T-helper 9 cell (primary cell): ENCODE measurements around the gene F3.
"Not testable (repeated sequence)": the region's sequence is repeated elsewhere in the genome, so short reads cannot be mapped to it uniquely, and the experiment has no call there.

ENCODE experiments used
- DNase-seq: peaks from one replicate; pipeline ENCODE4 v3.0.0-alpha.2; 2020
- total RNA-seq, 2 donors: gene quantifications; one replicate each; lab custom pipeline; 2026; lab: John Stamatoyannopoulos, UW

The F3 gene
- total RNA-seq: 0.24 to 0.63 reads per million in 2 donors

DNA sequence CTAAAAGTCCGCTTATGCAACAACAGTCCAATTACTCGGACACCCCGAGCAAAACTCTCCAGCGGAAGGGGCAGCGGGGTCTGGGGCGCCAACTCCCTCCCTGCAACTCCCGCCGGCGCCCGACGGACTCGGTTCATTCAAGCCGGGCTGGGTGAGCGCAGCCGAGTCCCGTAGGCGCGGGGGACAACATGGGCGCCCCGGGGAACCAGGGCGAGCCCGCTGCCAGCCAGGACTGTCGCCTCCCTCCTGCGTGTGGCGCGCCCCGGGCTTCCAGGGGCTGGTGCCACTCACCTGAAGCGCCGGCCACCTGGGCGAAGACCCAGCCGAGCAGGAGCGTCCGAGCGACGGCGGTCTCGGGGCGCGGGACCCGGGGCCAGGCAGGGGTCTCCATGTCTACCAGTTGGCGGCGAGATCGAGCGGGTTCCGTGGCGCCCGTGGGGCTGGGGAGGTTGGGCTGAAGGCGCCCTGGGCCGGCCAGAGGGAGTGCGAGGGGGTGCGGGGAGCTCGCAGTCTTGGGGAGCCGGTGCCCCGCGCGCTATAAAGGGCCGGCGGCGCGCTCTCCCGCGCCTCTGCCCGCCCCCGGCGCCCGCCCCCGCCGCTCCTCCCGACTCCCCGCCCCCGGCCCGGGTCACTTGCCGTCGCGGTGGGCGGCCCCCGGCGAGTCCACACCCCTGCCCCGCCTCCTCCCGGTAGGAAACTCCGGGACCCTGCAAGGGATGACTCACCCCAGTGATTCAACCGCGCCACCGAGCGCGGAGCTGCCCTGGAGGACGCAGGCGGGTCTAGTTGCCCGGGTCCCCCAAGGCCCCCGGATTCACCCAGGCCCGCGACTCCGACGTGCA lies at the start of gene F3:
Gene F3 (minus strand): TSS at position 514 of the 842 bp plus-strand sequence. CDS start 123 bp downstream, at position 391.
- DNase-seq: peak; percentile 22

DNA sequence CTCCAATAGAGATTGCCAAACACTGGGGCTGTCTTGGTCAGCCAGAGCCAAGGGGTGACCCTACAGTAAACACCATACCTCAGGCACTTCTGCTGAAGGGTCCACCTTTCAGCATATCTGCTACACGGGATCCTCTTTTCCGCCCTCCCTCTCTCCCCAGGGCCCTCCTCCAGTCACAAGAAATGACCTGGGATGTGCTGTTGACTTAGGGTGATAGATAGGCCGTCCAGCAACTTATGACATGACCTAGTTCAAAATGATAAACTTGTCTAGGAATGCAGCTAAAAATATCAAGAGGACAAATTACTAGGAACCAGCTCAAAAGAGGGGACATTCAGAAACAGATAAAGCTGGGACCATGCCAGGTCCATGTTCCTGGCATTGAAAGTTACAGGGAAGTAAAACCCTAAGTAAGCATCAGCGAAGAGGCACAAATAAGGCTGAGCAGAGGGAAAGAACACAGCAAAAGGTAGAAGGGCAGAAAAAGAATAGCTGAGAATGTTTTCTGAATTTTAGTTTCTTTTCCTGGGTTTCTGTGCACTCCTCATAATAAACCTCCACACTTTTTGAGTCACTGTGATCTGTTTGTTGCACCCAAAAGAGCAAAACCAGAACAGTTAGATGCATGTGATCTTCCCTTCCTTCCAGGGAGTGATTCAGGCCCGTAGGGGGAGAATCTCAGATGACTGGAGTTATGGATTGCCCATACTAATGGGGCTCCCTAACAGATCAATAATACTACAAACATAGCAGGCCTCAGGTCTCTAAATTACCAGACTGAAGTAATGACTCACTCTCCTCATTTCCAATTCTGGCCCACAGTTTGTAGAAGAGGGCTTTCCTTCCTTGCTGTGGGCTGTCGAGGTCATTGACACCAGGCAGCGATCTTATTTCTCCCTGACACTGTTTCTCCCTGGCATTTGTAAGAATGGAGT lies 48.9 kb upstream of the F3 start:
- no peak for DNase-seq

DNA sequence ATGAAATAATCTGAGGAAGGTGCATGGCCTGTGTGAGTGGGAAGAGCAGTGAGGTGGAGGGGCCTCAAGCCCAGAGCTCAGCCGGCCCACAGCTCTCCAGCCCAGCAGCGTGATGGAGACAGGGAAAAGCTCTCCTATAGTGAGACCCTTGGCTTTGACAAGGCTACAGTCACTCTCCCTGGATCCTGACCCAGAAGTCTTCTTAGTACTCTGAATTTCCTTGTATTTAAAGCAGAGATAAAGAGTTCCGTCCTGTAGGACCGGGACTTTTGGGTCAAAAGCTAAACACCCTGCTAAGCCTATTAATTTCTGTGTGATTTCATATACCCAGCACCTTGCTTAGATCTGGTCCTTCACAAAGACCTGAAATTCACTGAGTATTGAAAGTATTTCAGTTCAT lies 48.2 kb upstream of the F3 start:
- DNase-seq: no peak

DNA sequence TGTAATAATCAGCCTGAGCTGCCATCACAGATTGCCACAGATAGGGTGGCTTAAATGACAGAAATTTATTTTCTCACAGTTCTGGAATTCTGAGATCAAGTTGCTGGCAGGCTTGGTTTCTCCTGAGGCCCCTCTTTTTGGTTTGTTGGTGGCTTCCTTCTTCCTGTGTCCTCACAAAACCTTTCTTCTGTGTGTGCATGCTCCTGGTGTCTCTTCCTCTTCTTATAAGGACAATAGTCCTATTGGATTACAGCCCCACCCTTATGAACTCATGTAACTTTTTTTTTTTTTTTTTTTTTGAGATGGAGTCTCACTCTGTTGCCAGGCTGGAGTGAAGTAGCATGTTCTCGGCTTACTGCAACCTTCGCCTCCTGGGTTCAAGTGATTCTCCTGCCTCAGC lies 41.0 kb upstream of the F3 start:
- DNase-seq: no peak

DNA sequence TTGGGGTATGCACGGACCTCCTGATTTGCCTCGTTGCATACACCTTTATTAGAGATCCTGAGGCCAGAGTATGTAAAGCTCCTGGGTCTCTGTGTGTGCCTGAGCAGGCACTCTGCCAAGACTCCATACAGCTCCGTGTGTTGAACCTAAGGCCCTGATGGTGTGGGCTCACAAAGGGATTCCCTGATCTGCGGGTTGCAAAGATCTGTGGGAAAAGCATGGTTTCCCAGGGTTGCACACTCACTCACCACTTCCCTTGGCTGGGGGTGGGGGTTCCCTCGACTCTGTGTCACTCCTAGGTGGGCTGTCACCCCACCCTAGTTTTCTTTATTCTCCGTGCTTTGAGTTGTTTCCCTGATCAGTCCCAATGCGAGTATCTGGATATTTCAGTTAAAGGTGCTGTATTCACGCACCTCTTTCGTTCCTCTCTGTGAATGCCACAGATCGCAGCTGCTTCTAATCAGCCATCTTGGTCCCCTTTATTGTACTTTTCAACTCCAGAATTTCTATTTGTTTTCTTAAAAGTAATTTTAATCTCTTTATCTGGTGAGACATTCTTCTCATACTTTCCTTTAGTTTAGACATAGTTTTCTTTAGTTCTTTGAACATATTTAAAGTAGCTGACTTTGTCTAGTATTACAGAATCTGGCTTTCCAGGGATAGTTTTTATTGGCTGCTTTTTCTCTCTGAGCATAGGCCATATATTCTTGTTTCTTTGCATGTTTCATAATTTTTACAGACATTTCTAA lies 39.0 kb upstream of the F3 start:
- no peak for DNase-seq

DNA sequence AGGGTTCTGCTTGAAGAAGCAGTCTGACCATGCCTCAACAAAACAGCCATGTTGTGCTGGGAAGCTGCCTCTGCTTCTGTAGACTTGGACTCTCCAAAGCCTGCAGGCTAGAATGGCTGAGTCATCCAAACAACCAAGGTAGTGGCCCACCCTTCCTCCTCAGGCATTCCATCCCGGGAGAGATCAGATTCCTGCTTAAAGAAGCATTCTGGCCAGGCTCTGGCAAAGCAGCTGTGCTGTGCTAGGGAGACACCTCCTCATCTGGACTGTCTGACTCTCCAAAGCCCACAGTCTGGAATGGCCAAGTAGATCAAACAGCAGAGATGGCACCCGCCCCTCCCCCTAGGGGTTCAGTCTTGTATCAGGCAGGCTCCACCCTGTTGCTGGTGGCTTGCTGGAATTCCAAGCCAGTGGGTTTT lies 38.3 kb upstream of the F3 start:
- DNase-seq: no peak

DNA sequence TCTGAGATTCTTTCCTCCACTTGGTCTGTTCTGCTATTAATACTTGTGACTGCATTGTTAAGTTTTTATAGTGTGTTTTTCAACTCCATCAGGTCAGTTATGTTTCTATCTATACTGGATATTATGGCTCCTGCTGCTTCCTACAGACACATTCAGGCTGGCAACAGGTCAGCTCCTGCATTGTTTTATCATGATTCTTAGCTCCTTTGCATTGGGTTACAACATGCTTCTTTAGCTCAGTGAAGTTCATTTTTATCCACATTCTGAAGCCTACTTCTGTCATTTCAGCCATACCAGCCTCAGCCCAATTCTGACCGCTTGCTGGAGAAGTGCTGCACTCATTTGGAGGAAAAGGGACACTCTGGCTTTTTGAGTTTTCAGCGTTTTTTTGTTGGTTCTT lies 37.3 kb upstream of the F3 start:
- DNase-seq: no peak

DNA sequence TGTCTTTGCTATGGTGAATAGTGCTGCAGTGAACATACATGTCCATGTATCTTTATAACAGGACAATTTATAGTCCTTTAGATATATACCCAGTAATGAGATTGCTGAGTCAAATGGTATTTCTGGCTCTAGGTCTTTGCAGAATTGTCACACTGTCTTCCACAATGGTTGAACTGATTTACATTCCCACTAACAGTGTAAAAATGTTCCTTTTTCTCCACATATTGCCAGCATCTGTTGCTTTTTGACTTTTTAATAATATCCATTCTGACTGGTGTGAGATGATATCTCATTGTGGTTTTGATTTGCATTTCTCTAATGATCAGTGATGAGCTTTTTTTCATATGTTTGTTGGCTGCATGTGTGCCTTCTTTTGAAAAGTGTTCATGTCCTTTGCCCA lies 32.4 kb upstream of the F3 start:
- not testable (repeated sequence) for DNase-seq

DNA sequence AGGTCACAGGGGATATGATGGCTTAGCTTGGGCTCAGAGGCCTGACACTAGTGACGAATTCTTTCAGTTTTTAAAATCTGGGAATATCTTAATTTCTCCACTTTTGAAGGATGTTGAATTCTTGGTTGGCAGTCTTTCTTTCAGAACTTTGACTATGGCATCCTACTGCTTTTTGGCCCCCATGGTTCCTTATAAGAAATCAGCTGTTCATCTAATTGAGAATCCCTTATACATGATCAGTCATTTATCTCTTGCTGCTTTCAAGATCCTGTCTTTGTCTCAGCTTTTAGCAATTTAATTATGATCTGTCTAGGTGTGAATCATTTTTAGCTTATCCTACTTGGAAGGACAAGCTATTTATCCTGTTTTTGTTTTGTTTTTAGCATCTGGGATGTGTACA lies 31.2 kb upstream of the F3 start:
- DNase-seq: no peak

DNA sequence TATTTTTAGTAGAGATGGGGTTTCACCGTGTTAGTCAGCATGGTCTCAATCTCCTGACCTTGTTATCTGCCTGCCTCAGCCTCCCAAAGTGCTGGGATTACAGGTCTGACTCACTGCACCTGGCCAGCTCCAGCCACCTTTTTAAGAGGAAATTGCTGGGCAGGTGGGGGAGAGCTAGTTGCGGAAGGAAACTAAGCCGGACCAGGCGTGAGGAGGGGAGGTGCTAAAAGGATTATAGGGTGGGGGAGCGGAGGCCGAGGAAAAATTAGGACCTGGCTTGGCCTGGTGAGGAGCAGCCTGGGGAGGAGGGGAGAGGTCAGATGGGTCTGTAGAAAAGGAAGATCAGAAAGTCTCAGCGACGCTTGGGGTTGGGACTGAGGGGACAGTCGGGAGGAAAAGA lies 29.4 kb upstream of the F3 start:
- DNase-seq: not testable (repeated sequence)

DNA sequence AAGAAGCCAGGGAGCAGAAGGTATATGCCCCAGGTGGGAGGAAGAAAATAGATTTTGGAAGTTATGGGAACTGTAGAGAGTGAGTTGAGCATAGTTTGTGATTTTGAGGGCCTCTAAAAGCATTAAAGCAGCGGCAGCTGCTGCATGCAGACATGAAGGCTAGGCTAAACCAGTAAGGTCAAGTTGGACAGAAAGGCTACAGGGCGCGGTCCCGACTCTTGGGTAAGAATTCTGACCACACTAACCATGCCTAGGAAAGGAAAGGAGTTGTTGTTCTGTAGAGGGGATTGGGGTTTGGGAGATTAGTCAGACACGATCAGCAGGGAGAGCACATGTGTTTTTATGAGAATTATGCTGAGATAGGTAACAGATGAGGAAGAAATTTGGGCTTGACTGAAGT lies 27.2 kb upstream of the F3 start:
- DNase-seq: not testable (repeated sequence)

DNA sequence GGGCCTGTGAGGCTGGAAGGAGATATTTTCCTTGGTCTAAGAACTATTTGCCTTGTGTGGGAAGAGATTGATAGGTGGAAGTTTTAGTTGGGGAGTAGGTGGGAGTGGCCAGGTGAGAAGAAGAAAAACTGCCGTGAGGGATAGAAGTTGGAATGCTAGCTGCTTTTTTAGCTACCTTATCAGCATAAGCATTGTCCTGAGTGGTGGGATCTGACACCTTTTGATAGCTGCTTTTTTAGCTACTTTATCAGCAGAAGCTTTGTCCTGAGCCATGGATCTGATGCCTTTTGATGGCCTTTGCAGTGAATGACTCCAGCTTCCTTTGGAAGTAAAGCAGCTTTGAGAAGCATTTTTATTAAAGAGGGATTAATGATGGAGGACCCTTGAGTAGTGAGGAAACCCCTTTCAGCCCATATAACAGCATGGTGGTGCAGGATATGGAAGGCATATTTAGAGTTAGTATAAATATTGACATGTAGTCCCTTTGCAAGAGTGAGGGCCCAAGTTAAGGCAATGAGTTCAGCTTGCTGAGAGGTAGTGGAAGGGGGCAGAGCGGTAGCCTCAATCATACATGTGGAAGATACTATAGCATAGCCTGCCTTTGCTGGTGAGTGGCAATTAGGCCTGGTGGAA lies 26.5 kb upstream of the F3 start:
- DNase-seq: not testable (repeated sequence)

DNA sequence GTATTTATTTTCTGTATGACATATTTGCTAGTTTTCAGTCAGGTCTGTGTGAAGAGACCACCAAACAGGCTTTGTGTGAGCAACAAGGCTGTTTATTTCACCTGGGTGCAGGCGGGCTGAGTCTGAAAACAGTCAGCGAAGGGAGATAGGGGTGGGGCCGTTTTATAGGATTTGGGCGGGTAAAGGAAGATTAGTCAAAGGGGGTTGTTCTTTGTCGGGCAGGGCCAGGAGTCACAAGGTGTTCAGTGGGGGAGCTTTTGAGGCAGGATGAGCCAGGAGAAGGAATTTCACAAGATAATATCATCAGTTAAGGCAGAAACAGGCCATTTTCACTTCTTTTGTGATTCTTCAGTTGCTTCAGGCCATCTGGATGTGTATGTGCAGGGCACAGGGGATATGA lies 24.9 kb upstream of the F3 start:
- DNase-seq: not testable (repeated sequence)

DNA sequence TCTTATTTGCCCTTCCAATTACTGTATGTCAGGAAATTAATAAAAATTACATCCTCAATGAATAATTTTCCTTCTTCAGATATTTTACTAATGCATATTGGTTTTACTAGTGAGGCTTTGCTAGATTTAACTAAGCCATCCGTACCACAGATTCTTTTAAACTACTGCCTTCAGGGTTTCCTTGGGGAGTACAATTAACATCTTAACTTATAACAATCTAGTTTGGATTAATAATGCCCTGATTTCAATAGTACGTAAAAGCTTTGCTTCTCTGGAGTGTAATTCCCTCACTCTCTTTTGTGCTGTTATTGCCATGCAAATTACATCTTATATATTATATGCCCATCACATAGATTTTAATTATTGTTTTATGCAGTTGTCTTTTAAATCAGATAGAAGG lies 24.3 kb upstream of the F3 start:
- DNase-seq: no peak

DNA sequence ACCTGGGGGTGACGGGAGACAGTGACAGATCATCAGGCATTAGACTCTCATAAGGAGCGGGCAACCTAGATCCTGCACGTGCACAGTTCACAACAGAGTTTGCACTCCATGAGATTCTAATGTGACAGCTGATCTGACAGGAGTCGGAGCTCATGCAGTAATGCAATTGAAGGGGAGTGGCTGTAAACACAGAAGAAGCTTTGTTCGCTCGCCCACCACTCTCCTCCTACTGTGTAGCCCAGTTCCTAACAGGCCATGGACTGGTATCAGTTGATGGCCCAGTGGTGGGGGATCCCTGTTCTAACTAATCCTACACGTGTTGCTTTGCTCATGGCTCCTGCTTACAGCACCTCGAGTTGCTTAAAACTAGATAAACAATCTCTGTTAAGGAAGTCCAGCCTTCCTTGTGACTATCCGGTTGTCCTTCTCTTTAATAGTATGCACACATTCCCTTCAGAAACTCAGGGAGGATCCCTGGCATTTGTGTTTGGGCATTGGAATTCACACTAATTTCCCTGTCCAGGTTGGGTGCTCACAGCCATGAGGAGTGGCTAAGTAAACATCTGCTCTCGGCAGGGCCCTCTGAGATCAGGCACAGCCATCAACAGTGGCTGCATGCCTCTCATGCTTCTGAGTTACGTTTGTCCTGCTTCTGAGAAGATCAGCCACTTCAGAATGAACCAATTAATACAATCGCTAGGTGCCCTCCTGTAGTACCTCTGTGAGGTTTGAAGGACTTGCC lies 21.1 kb upstream of the F3 start:
- no peak for DNase-seq

DNA sequence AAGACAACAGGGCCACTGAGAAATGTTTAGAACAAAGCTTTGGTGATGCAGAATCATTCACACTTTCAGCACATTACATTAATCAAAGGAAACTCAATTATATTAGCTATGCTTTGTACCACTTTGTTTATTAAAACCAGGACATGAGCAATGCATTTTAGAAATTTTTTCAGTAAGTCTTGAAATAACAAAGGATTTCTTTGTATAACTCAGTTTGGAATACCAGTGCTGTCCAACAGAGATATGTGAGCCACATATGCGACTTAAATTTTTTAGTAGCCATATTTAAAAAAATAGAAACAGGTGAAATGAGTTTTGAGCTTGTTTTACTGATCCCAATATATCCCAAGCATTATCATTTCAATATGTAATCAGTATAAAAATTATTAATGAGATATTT lies 18.8 kb upstream of the F3 start:
- no peak for DNase-seq

DNA sequence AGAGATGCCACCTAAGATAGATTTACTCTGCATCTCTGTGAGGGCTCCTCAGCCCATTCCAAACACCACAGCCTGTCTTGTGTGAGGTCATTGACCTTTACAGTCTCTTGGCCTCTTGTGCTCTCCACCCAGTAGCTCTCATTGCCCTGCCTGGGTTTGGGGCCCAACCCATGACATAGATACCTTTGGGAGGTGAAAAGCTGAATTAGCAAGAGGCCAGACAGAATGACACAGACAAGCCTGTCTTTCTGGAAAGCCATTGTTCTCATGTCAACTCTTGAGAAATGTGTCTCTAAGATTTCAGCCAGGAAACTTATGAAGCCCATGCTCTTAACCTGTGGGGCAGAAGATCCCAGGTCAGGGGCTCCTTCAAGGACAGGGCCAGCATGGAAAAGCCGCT lies 18.4 kb upstream of the F3 start:
- DNase-seq: no peak

DNA sequence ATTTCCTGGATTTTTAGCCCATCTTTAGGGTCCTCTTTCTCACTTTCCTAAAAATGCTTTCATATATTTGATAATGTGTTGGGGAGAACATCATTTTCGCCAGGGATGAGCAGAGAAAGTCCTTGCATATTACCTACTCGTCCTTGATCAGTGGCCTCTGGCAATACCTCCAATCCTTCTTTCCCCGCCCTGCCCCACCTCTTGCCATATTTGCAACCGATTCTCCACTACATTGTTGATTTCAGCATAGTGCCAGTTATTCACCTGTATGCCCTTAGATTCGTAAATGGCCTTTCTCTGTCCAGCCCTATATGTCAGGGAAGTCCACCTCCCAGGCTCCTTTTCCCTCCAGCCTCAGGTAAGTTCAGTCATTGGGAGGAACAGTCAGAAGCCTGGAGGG lies 13.5 kb upstream of the F3 start:
- DNase-seq: no peak

DNA sequence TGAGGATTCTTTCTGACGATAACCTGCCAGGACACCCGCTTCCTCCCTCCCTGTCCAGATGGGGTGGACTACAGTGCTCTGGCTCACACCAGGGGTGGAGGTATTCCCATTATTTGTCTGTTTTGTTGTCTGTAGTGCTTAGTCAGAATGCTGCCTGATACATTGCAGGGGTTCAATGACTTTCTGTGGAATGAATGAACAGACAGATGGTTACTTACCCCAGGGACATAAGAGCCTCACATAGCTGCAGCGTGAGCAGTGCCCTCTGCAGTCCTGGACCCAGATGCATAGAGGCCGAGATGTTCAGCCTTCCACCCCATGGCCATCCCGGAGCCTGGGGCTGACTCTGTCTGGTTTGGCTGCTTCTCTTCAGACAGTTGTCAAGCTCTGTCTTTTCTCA lies 13.0 kb upstream of the F3 start:
- DNase-seq: no peak

DNA sequence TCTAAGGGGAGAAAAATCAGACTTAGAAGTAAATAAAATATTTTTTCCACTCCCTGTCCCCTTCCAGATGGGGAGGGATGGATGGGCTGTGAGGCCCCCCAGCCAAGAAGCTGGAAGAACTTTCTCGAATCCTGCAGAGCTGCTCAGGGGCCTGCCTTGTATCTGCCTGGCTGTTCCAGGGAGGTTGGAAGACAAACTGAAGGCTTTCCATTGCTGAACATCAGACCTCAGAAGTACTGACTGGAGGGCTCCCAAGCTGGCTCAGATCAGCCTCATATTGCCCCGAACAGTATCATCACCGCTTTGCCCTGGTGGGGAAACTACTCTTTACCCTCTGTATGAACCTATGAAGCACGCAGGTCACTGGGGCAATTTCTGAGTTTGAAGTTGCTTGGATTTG lies 12.4 kb upstream of the F3 start:
- no peak for DNase-seq

DNA sequence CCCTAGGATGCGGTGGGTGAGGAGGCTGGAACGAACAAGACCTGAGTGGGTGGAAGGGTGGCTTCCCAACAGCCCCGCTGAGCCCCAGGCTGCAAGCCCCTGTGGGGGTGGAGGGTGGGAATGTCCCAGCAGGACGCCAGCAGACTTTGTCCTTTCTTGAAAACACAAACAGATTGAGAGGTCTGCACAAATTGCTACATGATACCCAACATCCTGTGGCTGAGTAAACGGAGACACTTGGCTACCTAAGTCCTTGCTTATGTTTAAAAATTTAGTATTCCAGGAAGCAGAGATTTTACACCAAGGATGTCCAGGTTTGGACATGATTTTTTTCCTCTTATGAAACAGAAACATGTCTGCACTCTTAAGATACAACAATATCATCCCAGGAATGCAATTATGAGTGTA lies 11.8 kb upstream of the F3 start:
- no peak for DNase-seq

DNA sequence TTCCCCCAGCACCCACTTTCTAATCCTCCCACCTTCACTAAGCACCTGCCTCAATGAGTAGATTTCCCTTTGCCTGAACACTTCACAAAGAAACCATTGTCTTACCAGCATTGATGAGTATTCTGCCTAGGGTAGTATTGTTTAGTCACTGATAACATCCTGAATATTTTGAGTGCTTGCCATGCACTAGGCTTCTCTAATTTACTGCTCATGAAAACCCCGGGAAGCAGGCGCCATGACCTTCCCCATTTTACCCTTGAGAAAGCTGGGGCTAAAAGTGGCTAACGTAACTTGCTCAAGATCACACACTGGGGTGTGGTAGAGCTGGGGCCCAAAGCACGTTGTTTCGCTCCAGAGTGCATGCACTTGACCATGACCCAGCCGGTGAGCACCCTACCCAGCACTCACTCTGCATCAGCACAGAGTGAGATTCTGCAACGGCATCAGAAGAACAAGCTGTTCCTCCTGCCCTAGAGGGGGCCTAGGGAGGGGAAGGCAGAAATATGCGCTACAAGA lies 10.6 kb upstream of the F3 start:
- no peak for DNase-seq
